Measurements from ENCODE around the gene GPR146. TPM values are rescaled to one million over a fixed set of nuclear protein-coding genes. Genes with fewer than 3 reads are reported as not detected.

Gene GPR146
- total RNA-seq, 2 donors from 2014 or later: 9.0 to 20.3 TPM

DNA sequence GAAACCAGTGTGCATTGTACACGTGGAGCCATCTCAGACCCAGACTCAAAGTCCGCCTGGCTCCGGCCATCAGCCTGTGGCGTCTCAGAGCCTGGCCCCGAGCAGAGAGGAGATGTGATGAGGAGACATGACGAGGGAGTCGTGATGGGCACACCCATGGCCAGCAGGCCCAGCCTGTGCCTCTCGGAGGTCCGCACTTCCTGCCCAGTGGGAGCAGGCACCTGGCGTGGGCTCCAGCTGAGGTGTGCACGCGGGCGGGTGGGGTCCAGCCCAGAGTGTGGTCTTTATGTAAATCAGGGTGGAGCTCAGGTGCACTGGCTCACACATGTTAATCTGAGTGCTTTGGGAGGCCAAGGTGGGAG lies 26.0 kb upstream of the GPR146 start:
- Histone ChIP-seq H3K27me3 (replicated peaks; ENCODE audit: insufficient read depth) (no peaks in the 10 kb centered on the region), H3K9me3 (no peaks in the 10 kb centered on the region), H3K4me3 (no peak overlapping the region), H3K36me3 (peaks cover 11% of the 10 kb centered on the region), H3K27ac (no peak overlapping the region), H3K4me1 (ENCODE audit: control insufficient read depth in 1 of 2, low read depth in 2 of 2) (no peaks in the 10 kb centered on the region)
- ATAC-seq (ENCODE audit: insufficient number of reproducible peaks, low FRiP score, low read depth) (no peak), DNase-seq (ENCODE audit: low spot score) (no peak)
- TF ChIP-seq, protein P1, sequence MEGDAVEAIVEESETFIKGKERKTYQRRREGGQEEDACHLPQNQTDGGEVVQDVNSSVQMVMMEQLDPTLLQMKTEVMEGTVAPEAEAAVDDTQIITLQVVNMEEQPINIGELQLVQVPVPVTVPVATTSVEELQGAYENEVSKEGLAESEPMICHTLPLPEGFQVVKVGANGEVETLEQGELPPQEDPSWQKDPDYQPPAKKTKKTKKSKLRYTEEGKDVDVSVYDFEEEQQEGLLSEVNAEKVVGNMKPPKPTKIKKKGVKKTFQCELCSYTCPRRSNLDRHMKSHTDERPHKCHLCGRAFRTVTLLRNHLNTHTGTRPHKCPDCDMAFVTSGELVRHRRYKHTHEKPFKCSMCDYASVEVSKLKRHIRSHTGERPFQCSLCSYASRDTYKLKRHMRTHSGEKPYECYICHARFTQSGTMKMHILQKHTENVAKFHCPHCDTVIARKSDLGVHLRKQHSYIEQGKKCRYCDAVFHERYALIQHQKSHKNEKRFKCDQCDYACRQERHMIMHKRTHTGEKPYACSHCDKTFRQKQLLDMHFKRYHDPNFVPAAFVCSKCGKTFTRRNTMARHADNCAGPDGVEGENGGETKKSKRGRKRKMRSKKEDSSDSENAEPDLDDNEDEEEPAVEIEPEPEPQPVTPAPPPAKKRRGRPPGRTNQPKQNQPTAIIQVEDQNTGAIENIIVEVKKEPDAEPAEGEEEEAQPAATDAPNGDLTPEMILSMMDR (IDR thresholded peaks at IDR 0.05): no peak

DNA sequence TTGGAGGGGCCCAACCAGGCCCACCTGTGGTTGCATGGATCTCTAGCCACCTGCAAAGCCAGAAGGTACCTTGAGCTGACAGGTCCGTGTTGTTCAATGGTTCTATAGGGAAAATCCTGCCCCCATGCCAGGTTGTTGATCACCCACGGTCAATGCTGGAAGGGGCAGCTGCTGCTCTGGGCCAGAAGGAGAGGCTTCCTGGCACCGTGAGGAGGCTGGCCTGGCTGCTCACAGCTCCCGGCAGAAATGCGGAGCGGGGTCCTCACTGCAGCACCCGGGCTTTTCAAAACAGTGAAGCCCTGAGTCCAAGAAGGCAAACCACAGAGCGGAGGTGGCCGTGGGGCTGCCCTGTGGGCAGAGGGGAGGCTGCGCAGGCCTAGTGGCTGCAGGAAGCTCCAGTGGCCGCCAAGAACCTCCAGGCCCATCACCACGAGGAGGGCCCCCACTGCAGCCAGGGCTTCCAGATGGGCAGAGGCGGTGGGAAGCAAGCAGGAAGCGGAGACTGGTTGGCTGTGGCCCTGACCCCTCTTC lies 25.0 kb upstream of the GPR146 start:
- Histone ChIP-seq H3K27ac (no peak overlapping the region), H3K4me1 (ENCODE audit: control insufficient read depth in 1 of 2, low read depth in 2 of 2) (no peaks in the 10 kb centered on the region)

DNA sequence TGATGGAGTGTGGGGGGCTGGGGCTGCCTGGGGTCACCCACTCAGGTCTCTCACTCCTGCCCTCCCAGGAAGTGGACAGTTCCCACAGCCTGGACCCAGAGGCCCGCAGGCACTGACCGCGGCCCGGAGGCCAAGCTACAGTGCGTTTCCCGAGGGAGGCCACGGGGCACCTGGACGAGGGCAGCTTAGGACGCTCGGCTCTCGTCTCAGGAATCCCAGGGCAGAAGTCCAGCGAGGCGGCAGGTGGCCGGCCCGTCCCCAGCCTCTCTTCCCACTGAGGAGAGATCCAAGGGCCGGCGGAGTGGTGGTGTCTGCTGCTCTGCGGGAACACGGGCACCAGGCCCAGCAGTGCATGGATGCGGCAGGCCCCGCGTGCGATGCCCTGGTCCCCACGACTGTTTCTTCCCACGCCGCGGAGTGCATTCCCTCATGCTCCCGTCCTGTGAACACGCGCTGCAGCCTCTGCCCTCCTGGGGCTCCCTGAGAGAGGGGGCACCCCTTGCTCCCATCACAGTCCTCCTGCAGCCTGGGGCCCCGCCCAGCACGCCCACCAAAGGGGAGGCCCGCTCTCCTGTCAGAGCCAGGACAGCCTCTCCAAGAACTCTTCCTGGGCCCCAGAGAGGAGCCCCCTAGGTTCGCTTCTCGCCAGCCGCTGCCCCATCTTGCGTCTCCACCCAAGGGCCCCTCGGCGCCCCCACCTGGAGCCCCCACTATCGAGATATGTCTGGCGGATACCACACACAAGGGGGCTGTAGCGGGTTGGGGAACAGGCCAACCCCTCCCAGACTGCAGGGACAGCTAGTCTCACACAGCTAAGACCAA lies 24.3 kb upstream of the GPR146 start:
- H3K4me1 ChIP-seq (ENCODE audit: control insufficient read depth in 1 of 2, low read depth in 2 of 2): peaks cover 0 to 7% of the 10 kb centered on the region in 2 donors
- H3K36me3 ChIP-seq: peaks cover 14% of the 10 kb centered on the region
- ATAC-seq (ENCODE audit: insufficient number of reproducible peaks, low FRiP score, low read depth): no peak
- TF ChIP-seq, protein P1 (IDR thresholded peaks at IDR 0.05): no peak
- H3K27me3 ChIP-seq (replicated peaks; ENCODE audit: insufficient read depth): no peaks in the 10 kb centered on the region
- H3K4me3 ChIP-seq: no peak overlapping the region
- H3K27ac ChIP-seq: no peak overlapping the region
- H3K9me3 ChIP-seq: no peaks in the 10 kb centered on the region
- DNase-seq (ENCODE audit: low spot score): no peak

More for the DNA sequence above, 25.0 kb upstream of the GPR146 start:
- no peak for DNase-seq (ENCODE audit: low spot score)
- TF ChIP-seq, protein P1 (IDR thresholded peaks at IDR 0.05): no peak
- ATAC-seq (ENCODE audit: insufficient number of reproducible peaks, low FRiP score, low read depth): no peak
- Histone ChIP-seq H3K36me3 (peaks cover 11% of the 10 kb centered on the region), H3K4me3 (no peak overlapping the region), H3K27me3 (replicated peaks; ENCODE audit: insufficient read depth) (no peaks in the 10 kb centered on the region), H3K9me3 (no peaks in the 10 kb centered on the region)

DNA sequence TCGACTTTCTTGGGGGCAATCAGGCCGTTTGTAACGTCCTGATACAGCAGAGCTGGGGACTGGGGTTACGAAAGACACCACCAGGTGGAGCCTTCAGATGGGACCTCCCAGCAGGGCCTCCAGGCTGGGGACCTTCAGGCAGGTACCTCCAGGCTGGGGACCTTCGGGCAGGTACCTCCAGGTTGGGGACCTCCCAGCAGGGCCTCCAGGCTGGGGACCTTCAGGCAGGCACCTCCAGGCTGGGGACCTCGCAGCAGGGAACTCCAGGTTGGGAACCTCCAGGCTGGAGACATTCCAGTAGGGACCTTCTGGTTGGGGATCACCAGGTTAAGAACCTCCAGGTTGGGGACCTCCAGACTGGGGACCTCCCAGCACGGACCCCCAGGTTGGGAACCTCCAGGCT lies 23.5 kb upstream of the GPR146 start:
- H3K27ac ChIP-seq: no peak overlapping the region
- ATAC-seq (ENCODE audit: insufficient number of reproducible peaks, low FRiP score, low read depth) (no peak), DNase-seq (ENCODE audit: low spot score) (no peak)
- no peak overlapping the region for H3K4me3 ChIP-seq
- H3K4me1 ChIP-seq (ENCODE audit: control insufficient read depth in 1 of 2, low read depth in 2 of 2): peaks cover 0 to 8% of the 10 kb centered on the region in 2 donors
- H3K27me3 ChIP-seq (replicated peaks; ENCODE audit: insufficient read depth): no peaks in the 10 kb centered on the region
- H3K9me3 ChIP-seq: no peaks in the 10 kb centered on the region
- H3K36me3 ChIP-seq: peaks cover 18% of the 10 kb centered on the region
- TF ChIP-seq, protein P1 (IDR thresholded peaks at IDR 0.05): no peak

DNA sequence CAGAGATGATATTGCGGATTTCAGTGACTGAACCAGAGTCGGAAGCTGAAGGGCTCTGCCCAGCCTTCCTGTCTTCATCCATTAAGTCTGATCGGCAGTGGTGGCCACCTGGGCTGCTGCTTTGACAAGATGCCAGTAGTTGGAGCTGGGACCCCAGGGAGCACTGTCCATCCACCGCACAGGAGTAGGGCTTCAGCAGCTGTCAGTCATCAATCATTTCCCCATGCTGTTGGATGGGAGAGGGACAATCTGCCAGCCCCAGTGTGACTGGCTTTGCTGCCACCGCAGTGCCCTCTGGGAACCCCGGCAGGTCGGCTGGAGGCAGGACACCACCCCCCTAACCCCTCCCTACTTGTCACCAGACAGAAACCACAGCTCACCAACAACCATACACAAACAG lies 23.0 kb upstream of the GPR146 start:
- H3K9me3 ChIP-seq: no peaks in the 10 kb centered on the region
- TF ChIP-seq, protein P1 (IDR thresholded peaks at IDR 0.05): no peak
- peaks cover 18% of the 10 kb centered on the region for H3K36me3 ChIP-seq
- DNase-seq (ENCODE audit: low spot score) (no peak), ATAC-seq (ENCODE audit: insufficient number of reproducible peaks, low FRiP score, low read depth) (no peak)
- no peaks in the 10 kb centered on the region for H3K27me3 ChIP-seq (replicated peaks; ENCODE audit: insufficient read depth)
- no peak overlapping the region for H3K4me3 ChIP-seq
- peaks cover 0 to 8% of the 10 kb centered on the region in 2 donors for H3K4me1 ChIP-seq (ENCODE audit: control insufficient read depth in 1 of 2, low read depth in 2 of 2)
- no peak overlapping the region for H3K27ac ChIP-seq

Data from thoracic aorta (tissue), 2 donors.